ENCODE data around the gene CFAP92. TPM values are rescaled to one million over a fixed set of nuclear protein-coding genes. Genes with fewer than 3 reads are reported as not detected.

CFAP92 gene
- total RNA-seq, 1 experiment from 2014 or later: 0.92 TPM

DNA sequence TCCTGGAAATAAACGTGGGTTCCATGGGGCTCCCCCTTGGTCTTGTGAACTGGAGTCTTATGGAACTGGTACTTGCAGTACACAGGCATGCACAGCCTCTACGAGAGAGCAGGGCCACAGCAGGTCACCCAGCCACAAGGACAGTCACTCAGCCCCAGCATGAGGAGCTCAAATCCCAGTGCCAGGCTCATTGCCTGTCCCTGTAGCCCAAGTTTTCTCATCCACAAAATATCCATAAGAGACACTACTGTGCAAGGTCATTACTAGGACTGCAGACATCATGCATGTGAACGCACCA, 48.0 kb downstream of the CFAP92 start:
- H3K27me3 ChIP-seq (ENCODE audit: insufficient read depth, low read length): no peaks in the 10 kb centered on the region
- no peak overlapping the region for H2BK12ac ChIP-seq (ENCODE audit: insufficient read length, low read depth, low read length)
- peak overlapping the region; percentile 56 for H4K5ac ChIP-seq (ENCODE audit: insufficient read length, low read depth, low read length)
- no peak overlapping the region for H3K27ac Mint-ChIP-seq
- no peak overlapping the region for H4K8ac ChIP-seq (replicated peaks; ENCODE audit: insufficient read length, low read depth, low read length)
- no peak overlapping the region for H3K4me3 Mint-ChIP-seq
- no peaks in the 10 kb centered on the region for H4K20me1 ChIP-seq (ENCODE audit: control insufficient read depth, insufficient read depth, insufficient read length)
- H3K14ac ChIP-seq (ENCODE audit: insufficient read depth, low read length): no peak overlapping the region
- no peak overlapping the region for H2AFZ ChIP-seq (ENCODE audit: low read length)
- no peaks in the 10 kb centered on the region for H3K4me1 Mint-ChIP-seq
- no peak overlapping the region for H3K27ac ChIP-seq (ENCODE audit: insufficient read length, low read depth, low read length)
- no peak overlapping the region for H3T11ph ChIP-seq (ENCODE audit: low read length)
- no peak overlapping the region for H2BK120ac ChIP-seq (ENCODE audit: low read depth, low read length, poor library complexity, severe bottlenecking)
- no peaks in the 10 kb centered on the region for H3K79me1 ChIP-seq (ENCODE audit: insufficient read depth, low read depth, low read length, poor library complexity, severe bottlenecking)
- DNase-seq: no peak
- H3K4me1 ChIP-seq (ENCODE audit: insufficient read depth, low read length): no peaks in the 10 kb centered on the region
- no peaks in the 10 kb centered on the region for H3K36me3 Mint-ChIP-seq (ENCODE audit: insufficient read depth in 1 of 3, low read depth in 3 of 3)
- H3K4me2 ChIP-seq (ENCODE audit: insufficient read depth, insufficient read length, low read length): no peak overlapping the region
- H2BK15ac ChIP-seq (ENCODE audit: low read depth, low read length): no peak overlapping the region
- H3K4ac ChIP-seq (ENCODE audit: low read depth, low read length): no peak overlapping the region
- no peaks in the 10 kb centered on the region for H3K9me3 ChIP-seq (ENCODE audit: control insufficient read depth, low read depth, low read length)
- TF ChIP-seq, protein P1, sequence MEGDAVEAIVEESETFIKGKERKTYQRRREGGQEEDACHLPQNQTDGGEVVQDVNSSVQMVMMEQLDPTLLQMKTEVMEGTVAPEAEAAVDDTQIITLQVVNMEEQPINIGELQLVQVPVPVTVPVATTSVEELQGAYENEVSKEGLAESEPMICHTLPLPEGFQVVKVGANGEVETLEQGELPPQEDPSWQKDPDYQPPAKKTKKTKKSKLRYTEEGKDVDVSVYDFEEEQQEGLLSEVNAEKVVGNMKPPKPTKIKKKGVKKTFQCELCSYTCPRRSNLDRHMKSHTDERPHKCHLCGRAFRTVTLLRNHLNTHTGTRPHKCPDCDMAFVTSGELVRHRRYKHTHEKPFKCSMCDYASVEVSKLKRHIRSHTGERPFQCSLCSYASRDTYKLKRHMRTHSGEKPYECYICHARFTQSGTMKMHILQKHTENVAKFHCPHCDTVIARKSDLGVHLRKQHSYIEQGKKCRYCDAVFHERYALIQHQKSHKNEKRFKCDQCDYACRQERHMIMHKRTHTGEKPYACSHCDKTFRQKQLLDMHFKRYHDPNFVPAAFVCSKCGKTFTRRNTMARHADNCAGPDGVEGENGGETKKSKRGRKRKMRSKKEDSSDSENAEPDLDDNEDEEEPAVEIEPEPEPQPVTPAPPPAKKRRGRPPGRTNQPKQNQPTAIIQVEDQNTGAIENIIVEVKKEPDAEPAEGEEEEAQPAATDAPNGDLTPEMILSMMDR (conservative IDR thresholded peaks at IDR 0.05): no peak
- H2AK5ac ChIP-seq (ENCODE audit: insufficient read length, low read length): no peak overlapping the region
- no peaks in the 10 kb centered on the region; the same call in none of the 2 replicates for H3K27me3 Mint-ChIP-seq (ENCODE audit: low read depth)
- H2BK5ac ChIP-seq (ENCODE audit: insufficient read length, low read length): no peak overlapping the region
- H3K9ac ChIP-seq (ENCODE audit: extremely low read depth, insufficient read length, low read length): no peak overlapping the region
- no peak overlapping the region for H2BK20ac ChIP-seq (ENCODE audit: low read depth, low read length, poor library complexity, severe bottlenecking)
- H3K23ac ChIP-seq (ENCODE audit: insufficient read length, low read depth, low read length): no peak overlapping the region
- WGBS (ENCODE audit: extremely low coverage, insufficient read length, low lambda C conversion rate): no CpG with 5 or more reads among the region's 3 CpGs
- no peak overlapping the region for H4K91ac ChIP-seq (ENCODE audit: insufficient read length, low read depth, low read length)
- no peak overlapping the region for H3K18ac ChIP-seq (ENCODE audit: insufficient read length, low read depth, low read length)
- H3K79me2 ChIP-seq (ENCODE audit: insufficient read depth, low read length): no peaks in the 10 kb centered on the region
- H3K23me2 ChIP-seq (ENCODE audit: insufficient read length, low read depth, low read length, poor library complexity, severe bottlenecking): no peaks in the 10 kb centered on the region
- H3K9me3 Mint-ChIP-seq: no peaks in the 10 kb centered on the region
- H3K56ac ChIP-seq (ENCODE audit: insufficient read length, low read depth, low read length): no peak overlapping the region
